Measurements from ENCODE around the gene MMEL1. TPM values are rescaled to one million over a fixed set of nuclear protein-coding genes. Genes with fewer than 3 reads are reported as not detected.

Gene MMEL1
- total and polyA plus RNA-seq, 2 donors (not counting 3 experiments of a cell fraction or from before 2014, with no cell fraction given), result 1.1 to 1.2 TPM

DNA sequence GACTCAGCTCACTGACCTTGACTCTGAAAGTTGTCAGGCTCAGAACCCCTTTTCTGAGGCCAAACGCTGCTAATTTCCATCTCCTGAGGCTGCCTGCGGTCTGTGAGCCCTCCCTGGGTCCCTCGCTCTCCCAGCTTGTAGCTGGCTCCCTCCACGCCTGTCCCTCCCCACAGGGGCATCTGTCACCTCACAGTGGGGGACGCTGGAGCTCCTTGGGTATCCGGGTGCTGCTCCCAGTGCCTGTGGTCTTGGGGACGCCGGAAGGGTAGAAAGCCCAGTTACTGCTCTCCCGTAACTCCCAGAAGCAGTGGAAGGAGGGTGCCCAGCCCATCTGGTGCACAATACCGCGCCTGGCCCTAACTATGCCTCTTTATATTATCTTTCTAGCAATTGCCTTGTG is 13.0 kb upstream of the MMEL1 start:
- no peaks in the 10 kb centered on the region for H4K20me1 ChIP-seq (replicated peaks; ENCODE audit: control insufficient read depth, extremely low read depth, insufficient read depth, low read length)
- CTCF ChIA-PET, result no interaction called here
- POLR2A ChIA-PET, result no interaction called here

More for the DNA sequence above, 13.0 kb upstream of the MMEL1 start:
- Histone ChIP-seq H3K36me3 (ENCODE audit: control insufficient read depth in 2 of 2, extremely low read depth in 1 of 2, insufficient read depth in 2 of 2, low read length in 2 of 2) (no peaks in the 10 kb centered on the region), H3K27ac (ENCODE audit: insufficient read depth, low read depth, low read length) (no peak overlapping the region), H3K4me3 (replicated peaks in 1 of 3; ENCODE audit: insufficient read depth in 1 of 3, low read depth in 1 of 3, low read length in 3 of 3) (no peak overlapping the region), H3K27me3 (ENCODE audit: control insufficient read depth in 2 of 2, insufficient read depth in 2 of 2, low read length in 2 of 2) (no peaks in the 10 kb centered on the region), H3K79me2 (ENCODE audit: control insufficient read depth, insufficient read depth, low read length) (no peaks in the 10 kb centered on the region), H3K4me2 (ENCODE audit: insufficient read depth, low read length) (no peak overlapping the region), H2AFZ (ENCODE audit: low read depth, low read length) (no peak overlapping the region), H3K9me1 (replicated peaks; ENCODE audit: control insufficient read depth, extremely low read depth, insufficient read depth, low read length) (no peaks in the 10 kb centered on the region), H3K9ac (replicated peaks; ENCODE audit: extremely low read depth, insufficient read depth, low read length) (no peak overlapping the region), H3K4me1 (ENCODE audit: control insufficient read depth, extremely low read depth, insufficient read depth, low read length) (peaks cover 8% of the 10 kb centered on the region), H3K9me3 (replicated peaks; ENCODE audit: control insufficient read depth, insufficient read depth, low read length) (no peaks in the 10 kb centered on the region)
- dilution Hi-C loops (cut with MboI; ENCODE audit: extremely low pct_ligation_motif_present, low sequenced_read_pairs), result no loop called here
- BruUV-seq (replicated peaks), result no TSS peak
- DNase-seq (ENCODE audit: low read depth, low spot score) (no peak), FAIRE-seq (no peak)
- intact Hi-C loops (cut with micrococcal nuclease), result loop anchor here (10.0 kb wide), 1 partner anchor 769 kb away; no protein-coding TSS in a partner anchor
- no peak for TF ChIP-seq FOS (IDR thresholded peaks at IDR 0.05; ENCODE audit: borderline replicate concordance, insufficient read depth, low read length)
- TF ChIP-seq POLR2A (IDR thresholded peaks at IDR 0.05; ENCODE audit: low read depth, low read length), result no peak
- no peak for TF ChIP-seq JUN (IDR thresholded peaks at IDR 0.05; ENCODE audit: borderline replicate concordance, insufficient read depth, insufficient read length, low read depth)
- TF ChIP-seq, protein P1, sequence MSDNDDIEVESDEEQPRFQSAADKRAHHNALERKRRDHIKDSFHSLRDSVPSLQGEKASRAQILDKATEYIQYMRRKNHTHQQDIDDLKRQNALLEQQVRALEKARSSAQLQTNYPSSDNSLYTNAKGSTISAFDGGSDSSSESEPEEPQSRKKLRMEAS (IDR thresholded peaks at IDR 0.05; ENCODE audit: insufficient read depth, insufficient read length), result no peak
- TF ChIP-seq EZH2 (IDR thresholded peaks at IDR 0.05; ENCODE audit: borderline replicate concordance, low read depth, low read length, severe bottlenecking), result no peak
- no peak for TF ChIP-seq GATA2 (IDR thresholded peaks at IDR 0.05; ENCODE audit: insufficient read depth, insufficient read length, low read depth, low read length)
- TF ChIP-seq, protein P2, sequence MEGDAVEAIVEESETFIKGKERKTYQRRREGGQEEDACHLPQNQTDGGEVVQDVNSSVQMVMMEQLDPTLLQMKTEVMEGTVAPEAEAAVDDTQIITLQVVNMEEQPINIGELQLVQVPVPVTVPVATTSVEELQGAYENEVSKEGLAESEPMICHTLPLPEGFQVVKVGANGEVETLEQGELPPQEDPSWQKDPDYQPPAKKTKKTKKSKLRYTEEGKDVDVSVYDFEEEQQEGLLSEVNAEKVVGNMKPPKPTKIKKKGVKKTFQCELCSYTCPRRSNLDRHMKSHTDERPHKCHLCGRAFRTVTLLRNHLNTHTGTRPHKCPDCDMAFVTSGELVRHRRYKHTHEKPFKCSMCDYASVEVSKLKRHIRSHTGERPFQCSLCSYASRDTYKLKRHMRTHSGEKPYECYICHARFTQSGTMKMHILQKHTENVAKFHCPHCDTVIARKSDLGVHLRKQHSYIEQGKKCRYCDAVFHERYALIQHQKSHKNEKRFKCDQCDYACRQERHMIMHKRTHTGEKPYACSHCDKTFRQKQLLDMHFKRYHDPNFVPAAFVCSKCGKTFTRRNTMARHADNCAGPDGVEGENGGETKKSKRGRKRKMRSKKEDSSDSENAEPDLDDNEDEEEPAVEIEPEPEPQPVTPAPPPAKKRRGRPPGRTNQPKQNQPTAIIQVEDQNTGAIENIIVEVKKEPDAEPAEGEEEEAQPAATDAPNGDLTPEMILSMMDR (IDR thresholded peaks at IDR 0.05; ENCODE audit: extremely low read depth in 1 of 2, insufficient read depth in 1 of 2, low read depth in 1 of 2, low read length in 2 of 2), result no peak
- TF ChIP-seq MYC (IDR thresholded peaks at IDR 0.05; ENCODE audit: low read depth, low read length), result no peak
- TF ChIP-seq POLR2AphosphoS5 (IDR thresholded peaks at IDR 0.05; ENCODE audit: insufficient read depth, low read depth, low read length), result no peak

Data from endothelial cell of umbilical vein (primary cell).